ENCODE data around the gene HOXD4. TPM values are rescaled to one million over a fixed set of nuclear protein-coding genes. Genes with fewer than 3 reads are reported as not detected.

Gene HOXD4
- total and polyA plus RNA-seq, 4 donors = 0.12 to 1.1 (median 0.48) TPM

DNA sequence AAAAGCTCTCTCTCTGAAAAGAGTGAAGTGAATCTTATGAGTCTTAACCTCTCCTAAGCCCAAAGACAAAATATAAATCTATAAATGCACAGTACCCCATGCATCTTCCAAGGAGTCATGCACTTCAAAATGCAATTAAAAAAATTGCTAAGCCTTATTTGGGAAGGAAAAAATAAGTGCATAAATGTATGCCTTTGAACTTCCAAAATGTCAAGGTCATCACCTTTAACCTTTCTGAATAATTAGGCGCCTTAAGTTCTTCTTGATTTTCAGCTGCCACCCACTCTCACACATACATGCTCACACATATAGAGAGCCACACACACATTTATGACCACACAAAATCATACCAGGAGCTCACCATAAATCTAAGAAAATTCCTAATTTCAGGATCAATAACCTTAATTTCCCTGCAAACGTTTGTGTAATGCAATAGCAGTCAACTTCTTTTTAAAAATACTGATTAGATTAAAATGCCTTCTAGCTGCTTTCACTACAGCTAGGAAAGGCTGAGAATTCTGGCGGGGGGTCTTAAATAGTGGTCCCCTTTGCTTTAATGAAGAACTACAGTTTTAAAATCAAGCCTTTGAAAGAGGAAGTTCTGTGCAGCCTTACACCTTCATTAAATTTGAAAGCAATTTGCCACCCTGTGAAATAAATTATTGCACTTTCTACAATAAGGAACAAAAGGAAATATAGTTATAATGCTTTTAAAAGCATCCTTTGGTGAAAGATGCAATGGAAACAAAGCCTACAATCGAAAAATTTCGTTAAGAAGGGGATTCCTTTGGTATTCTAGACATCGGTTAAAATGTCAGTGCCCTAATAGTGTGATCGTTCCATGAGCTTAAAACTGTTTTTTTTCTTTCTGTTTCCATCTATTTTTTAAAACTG lies 40.7 kb upstream of the HOXD4 start:
- ATAC-seq (ENCODE audit: insufficient read depth, low FRiP score) = no peak
- peaks cover 38 to 92% (median 88%) of the 10 kb centered on the region in 3 donors for H3K27me3 ChIP-seq (ENCODE audit: control insufficient read depth in 3 of 3, insufficient read depth in 3 of 3, low read length in 2 of 3)
- no peaks in the 10 kb centered on the region for H3K36me3 ChIP-seq (ENCODE audit: control insufficient read depth in 4 of 4, insufficient read depth in 4 of 4, low read length in 4 of 4)
- H3K9me3 ChIP-seq (ENCODE audit: control insufficient read depth in 4 of 4, insufficient read depth in 3 of 4, low read length in 3 of 4) = peaks cover 0 to 21% (median 0%) of the 10 kb centered on the region in 4 donors
- TF ChIP-seq, protein P1, sequence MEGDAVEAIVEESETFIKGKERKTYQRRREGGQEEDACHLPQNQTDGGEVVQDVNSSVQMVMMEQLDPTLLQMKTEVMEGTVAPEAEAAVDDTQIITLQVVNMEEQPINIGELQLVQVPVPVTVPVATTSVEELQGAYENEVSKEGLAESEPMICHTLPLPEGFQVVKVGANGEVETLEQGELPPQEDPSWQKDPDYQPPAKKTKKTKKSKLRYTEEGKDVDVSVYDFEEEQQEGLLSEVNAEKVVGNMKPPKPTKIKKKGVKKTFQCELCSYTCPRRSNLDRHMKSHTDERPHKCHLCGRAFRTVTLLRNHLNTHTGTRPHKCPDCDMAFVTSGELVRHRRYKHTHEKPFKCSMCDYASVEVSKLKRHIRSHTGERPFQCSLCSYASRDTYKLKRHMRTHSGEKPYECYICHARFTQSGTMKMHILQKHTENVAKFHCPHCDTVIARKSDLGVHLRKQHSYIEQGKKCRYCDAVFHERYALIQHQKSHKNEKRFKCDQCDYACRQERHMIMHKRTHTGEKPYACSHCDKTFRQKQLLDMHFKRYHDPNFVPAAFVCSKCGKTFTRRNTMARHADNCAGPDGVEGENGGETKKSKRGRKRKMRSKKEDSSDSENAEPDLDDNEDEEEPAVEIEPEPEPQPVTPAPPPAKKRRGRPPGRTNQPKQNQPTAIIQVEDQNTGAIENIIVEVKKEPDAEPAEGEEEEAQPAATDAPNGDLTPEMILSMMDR (IDR thresholded peaks at IDR 0.05; ENCODE audit: control extremely low read depth, extremely low read depth) = no peak
- WGBS, 2 donors = 21% methylated on average over 7 of the region's 7 CpGs
- no peak for DNase-seq
- H3K4me1 ChIP-seq (ENCODE audit: control insufficient read depth in 5 of 5, insufficient read depth in 5 of 5, low read length in 5 of 5) = peaks cover 0 to 18% (median 0%) of the 10 kb centered on the region in 5 donors
- H3K4me3 ChIP-seq = no peak overlapping the region
- no peak overlapping the region for H3K27ac ChIP-seq (ENCODE audit: low read depth in 1 of 2, low read length in 1 of 2)
- H3K9ac ChIP-seq (ENCODE audit: insufficient read depth in 1 of 2, low read length in 2 of 2) = no peak overlapping the region

DNA sequence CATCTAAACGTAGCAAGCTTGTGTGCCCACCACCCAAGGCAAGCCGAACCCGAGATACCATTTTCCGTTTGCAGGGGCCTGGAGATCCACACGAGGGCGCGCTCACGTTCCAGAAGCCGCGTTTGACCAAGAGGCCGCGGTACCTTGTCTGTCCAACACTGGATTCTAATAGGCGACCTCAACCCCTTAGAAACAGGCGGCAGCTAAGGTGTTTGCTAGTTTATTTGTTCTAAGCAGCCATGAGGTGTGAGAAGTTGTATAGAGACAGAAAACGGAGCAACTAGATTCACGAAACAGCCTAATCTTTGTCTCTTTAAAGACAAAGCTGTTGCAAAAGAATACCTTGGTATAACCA lies 40.1 kb upstream of the HOXD4 start:
- H3K27ac ChIP-seq (ENCODE audit: low read depth in 1 of 2, low read length in 1 of 2) = no peak overlapping the region
- peaks cover 0 to 18% (median 0%) of the 10 kb centered on the region in 5 donors for H3K4me1 ChIP-seq (ENCODE audit: control insufficient read depth in 5 of 5, insufficient read depth in 5 of 5, low read length in 5 of 5)
- H3K9ac ChIP-seq (ENCODE audit: insufficient read depth in 1 of 2, low read length in 2 of 2) = no peak overlapping the region
- no peak overlapping the region for H3K4me3 ChIP-seq
- TF ChIP-seq, protein P1 (IDR thresholded peaks at IDR 0.05; ENCODE audit: control extremely low read depth, extremely low read depth) = no peak
- H3K27me3 ChIP-seq (ENCODE audit: control insufficient read depth in 3 of 3, insufficient read depth in 3 of 3, low read length in 2 of 3) = peaks cover 37 to 92% (median 88%) of the 10 kb centered on the region in 3 donors
- H3K36me3 ChIP-seq (ENCODE audit: control insufficient read depth in 4 of 4, insufficient read depth in 4 of 4, low read length in 4 of 4) = no peaks in the 10 kb centered on the region
- peak; percentile 76 to 80 (median 77) for DNase-seq
- no peak for ATAC-seq (ENCODE audit: insufficient read depth, low FRiP score)
- H3K9me3 ChIP-seq (ENCODE audit: control insufficient read depth in 4 of 4, insufficient read depth in 3 of 4, low read length in 3 of 4) = peaks cover 0 to 21% (median 0%) of the 10 kb centered on the region in 4 donors
- WGBS, 2 donors = 3 to 4% methylated on average over 16 of the region's 16 CpGs

DNA sequence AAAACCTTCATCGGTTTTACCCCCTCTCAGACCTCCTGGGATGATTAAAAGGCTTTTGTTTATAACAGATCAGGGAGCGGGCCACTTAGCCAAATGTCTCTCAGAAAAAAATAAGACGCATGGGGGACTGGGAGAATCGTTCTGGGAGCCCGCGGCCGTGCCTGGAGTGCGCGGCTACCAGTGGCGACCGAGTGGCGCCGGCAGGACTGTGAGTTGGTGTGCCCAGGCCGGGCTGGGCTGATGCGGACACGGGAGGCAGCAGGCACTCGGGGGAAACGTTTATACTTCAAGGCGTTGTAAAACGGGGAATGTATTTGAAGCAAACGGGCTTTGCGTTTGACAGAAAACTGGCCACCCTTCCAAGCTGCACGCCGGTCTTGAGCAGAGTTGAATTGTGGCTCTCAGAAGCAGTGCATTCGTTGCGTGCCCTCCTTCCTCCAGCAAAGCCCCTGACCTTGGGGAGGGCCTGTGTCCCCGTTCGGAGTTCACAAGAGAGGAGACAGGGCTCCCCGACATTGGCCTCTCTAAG lies 39.4 kb upstream of the HOXD4 start:
- Histone ChIP-seq H3K27ac (ENCODE audit: low read depth in 1 of 2, low read length in 1 of 2) (no peak overlapping the region), H3K9me3 (ENCODE audit: control insufficient read depth in 4 of 4, insufficient read depth in 3 of 4, low read length in 3 of 4) (peaks cover 0 to 19% (median 0%) of the 10 kb centered on the region in 4 donors), H3K9ac (ENCODE audit: insufficient read depth in 1 of 2, low read length in 2 of 2) (no peak overlapping the region), H3K36me3 (ENCODE audit: control insufficient read depth in 4 of 4, insufficient read depth in 4 of 4, low read length in 4 of 4) (no peaks in the 10 kb centered on the region), H3K27me3 (ENCODE audit: control insufficient read depth in 3 of 3, insufficient read depth in 3 of 3, low read length in 2 of 3) (peaks cover 34 to 94% (median 90%) of the 10 kb centered on the region in 3 donors), H3K4me3 (no peak overlapping the region), H3K4me1 (ENCODE audit: control insufficient read depth in 5 of 5, insufficient read depth in 5 of 5, low read length in 5 of 5) (peaks cover 0 to 12% (median 0%) of the 10 kb centered on the region in 5 donors)
- WGBS, 2 donors = 4 to 8% methylated on average over 29 of the region's 29 CpGs
- no peak for ATAC-seq (ENCODE audit: insufficient read depth, low FRiP score)
- TF ChIP-seq, protein P1 (IDR thresholded peaks at IDR 0.05; ENCODE audit: control extremely low read depth, extremely low read depth) = no peak
- no peak for DNase-seq
